AG04450 (cell line): Measurements from ENCODE around the gene BMP7. TPM values are rescaled to one million over a fixed set of nuclear protein-coding genes. Genes with fewer than 3 reads are reported as not detected.

Experiments used
- CTCF ChIA-PET: fragments of 300-600, 350-600 bp; formaldehyde crosslinking; extraction: SDS; loops from one replicate; lab custom pipeline; 2022; ENCODE audit warnings: antibody characterized with exemption, inconsistent platforms; lab: Charles Lee
- POLR2A ChIA-PET: fragments of 350-600 bp; formaldehyde crosslinking; extraction: SDS; loops from one replicate; lab custom pipeline; 2021; ENCODE audit warnings: antibody characterized with exemption, inconsistent platforms; lab: Yijun Ruan, JAX
- DNase-seq: peaks from one replicate; pipeline ENCODE4 v3.0.0-alpha.2; 2011; ENCODE audit warnings: low read depth, low spot score
- H3K27ac ChIP-seq: one replicate; pipeline ENCODE4 v1.5.1; 2012; ENCODE audit warnings: low read depth, low read length, control low read depth
- H3K27me3 ChIP-seq: one replicate; pipeline ENCODE4 v1.6.0; 2012; ENCODE audit warnings: low read length; ENCODE audit not compliant: control insufficient read depth, insufficient read depth
- H3K4me3 ChIP-seq: 2 replicates; pipeline ENCODE4 v1.5.1; 2011; ENCODE audit warnings: mild to moderate bottlenecking, low read depth, low read length, control low read depth
- H3K9me3 ChIP-seq: 2 replicates; pipeline ENCODE4 v1.5.1; 2012; ENCODE audit warnings: low read length; ENCODE audit not compliant: control insufficient read depth, insufficient read depth
- polyA plus RNA-seq: library from polyadenylated mRNA; depleted of rRNA; stranded (reverse); fragments of >200 nt; gene quantifications from 2 replicates; pipeline ENCODE4 v1.2.3, GENCODE V29; 2011
- TF ChIP-seq, protein P1 (sequence below): IDR thresholded peaks from 2 replicates; pipeline ENCODE4 v1.5.1; 2011; ENCODE audit warnings: low read depth, low read length, control low read depth, inconsistent platforms

Gene BMP7
- polyA plus RNA-seq, 1 experiment: not detected

DNA sequence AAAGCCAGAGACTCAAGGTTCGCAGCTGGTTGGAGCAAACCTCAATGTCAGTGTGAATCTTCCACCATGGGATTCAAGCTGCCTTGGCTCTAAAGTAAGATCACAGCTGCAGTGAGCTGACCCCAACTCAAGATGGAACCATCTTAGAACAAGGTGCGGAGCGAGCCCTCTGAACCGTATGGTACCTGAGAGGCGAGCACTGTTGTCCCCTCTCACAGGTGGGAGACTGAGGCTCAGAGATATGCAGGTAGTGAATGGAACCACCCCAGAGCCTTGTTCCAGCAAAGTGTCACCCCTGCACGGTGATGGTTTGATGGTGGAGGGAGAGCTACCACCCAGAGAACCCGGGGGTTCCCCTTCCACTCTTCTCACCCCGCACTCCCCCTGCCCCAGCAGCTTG lies 52.5 kb downstream of the BMP7 start:
- CTCF ChIA-PET: no interaction called here
- no peak for DNase-seq
- Histone ChIP-seq H3K27me3 (no peaks in the 10 kb centered on the region), H3K4me3 (no peak overlapping the region), H3K9me3 (peaks cover 22% of the 10 kb centered on the region), H3K27ac (no peak overlapping the region)
- POLR2A ChIA-PET: no interaction called here
- TF ChIP-seq, protein P1, sequence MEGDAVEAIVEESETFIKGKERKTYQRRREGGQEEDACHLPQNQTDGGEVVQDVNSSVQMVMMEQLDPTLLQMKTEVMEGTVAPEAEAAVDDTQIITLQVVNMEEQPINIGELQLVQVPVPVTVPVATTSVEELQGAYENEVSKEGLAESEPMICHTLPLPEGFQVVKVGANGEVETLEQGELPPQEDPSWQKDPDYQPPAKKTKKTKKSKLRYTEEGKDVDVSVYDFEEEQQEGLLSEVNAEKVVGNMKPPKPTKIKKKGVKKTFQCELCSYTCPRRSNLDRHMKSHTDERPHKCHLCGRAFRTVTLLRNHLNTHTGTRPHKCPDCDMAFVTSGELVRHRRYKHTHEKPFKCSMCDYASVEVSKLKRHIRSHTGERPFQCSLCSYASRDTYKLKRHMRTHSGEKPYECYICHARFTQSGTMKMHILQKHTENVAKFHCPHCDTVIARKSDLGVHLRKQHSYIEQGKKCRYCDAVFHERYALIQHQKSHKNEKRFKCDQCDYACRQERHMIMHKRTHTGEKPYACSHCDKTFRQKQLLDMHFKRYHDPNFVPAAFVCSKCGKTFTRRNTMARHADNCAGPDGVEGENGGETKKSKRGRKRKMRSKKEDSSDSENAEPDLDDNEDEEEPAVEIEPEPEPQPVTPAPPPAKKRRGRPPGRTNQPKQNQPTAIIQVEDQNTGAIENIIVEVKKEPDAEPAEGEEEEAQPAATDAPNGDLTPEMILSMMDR: no peak

DNA sequence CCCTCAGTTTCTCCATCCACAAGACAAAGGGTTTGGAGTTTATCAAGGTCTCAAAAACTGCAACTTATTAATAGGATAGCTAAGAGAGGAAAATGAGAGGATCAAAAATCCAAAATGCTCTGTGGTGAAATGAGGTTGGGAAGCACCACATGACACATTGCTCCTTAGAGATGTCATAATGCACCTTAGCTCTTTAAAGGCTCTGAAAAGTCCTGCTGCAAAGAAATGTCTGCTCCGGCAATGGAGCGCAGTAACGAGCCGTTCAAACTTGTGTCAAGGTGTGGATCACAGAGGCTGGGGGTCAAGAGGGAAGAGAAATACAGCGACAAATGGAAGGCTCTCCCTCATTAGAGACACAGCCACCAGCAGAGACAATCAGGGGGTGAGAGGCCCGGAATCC lies 53.1 kb downstream of the BMP7 start:
- no peak overlapping the region for H3K4me3 ChIP-seq
- H3K27me3 ChIP-seq: no peaks in the 10 kb centered on the region
- DNase-seq: no peak
- H3K27ac ChIP-seq: no peak overlapping the region
- peaks cover 22% of the 10 kb centered on the region; the same call in 1 of the 2 replicates for H3K9me3 ChIP-seq
- CTCF ChIA-PET: no interaction called here
- TF ChIP-seq, protein P1: no peak
- POLR2A ChIA-PET: no interaction called here

DNA sequence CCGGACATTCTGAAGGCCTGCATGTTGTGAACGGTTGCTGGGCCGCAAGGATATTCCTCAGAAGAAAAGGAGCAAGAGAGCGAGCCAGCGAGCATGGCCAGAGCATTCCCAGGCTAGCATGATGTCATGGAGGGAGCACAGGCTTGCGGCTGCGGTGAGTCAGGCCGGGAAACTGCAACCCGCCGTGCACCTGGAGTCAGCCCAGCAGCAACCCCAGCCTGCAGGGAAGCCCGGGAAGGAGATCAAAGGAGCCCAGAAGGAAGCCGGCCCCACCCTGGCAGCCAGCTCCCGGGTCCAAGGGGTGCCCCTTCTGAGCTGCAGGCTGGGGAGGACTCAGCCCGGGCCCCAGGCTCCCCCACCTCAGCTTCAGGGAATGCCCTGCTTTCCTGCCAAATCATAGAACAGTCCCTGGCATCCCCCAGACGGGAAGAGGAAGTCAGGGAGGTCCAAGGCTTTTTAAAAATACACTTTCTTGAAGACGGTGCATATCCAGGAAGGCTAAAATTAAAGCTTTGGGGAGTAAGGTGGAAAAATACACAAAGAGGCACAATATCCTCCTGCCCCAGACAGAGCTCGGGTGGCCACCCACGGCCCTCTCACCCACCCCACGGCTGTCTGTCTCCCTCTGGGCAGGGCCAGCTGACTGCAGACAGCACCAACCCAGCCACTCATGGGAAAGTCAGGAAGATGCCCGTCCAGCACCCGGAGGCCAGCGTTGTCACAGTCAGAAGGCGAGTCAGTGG lies 53.7 kb downstream of the BMP7 start:
- POLR2A ChIA-PET: no interaction called here
- Histone ChIP-seq H3K9me3 (peaks cover 22% of the 10 kb centered on the region; the same call in 1 of the 2 replicates), H3K27me3 (no peaks in the 10 kb centered on the region), H3K4me3 (no peak overlapping the region), H3K27ac (no peak overlapping the region)
- CTCF ChIA-PET: no interaction called here
- peak; percentile 44 for DNase-seq
- TF ChIP-seq, protein P1: no peak

DNA sequence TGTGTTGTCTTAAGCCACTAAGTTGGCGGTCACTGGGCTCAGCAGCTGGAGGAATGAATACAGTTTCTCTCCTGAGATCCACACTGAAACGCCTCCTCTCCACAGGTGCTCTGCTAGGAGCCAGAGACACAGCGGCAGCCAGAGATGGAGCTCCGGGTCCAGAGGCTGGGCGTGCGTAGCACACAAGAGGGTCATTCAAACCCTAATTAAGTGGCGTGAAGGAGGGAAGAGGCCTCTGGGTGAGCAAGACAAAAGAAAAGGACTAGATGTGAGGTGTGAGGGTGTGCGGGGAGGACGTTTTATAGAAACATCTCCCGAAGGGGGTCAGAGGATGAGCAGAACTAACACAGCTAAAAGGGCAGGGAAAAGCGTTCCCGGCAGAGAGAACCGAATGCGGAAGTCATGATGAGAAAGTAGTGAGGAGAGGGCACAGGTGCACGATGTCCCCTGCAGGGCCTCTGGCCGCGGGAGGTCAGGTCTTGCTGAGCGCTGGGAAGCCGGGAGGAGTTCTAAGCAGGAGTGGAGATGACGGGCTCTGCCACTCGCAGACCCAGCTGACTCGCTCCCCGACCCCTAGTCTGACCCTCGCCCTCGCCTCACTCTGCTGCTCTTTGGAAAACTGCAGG lies 54.4 kb downstream of the BMP7 start:
- Histone ChIP-seq H3K27me3 (no peaks in the 10 kb centered on the region), H3K27ac (no peak overlapping the region), H3K9me3 (peaks cover 24% of the 10 kb centered on the region; the same call in 1 of the 2 replicates), H3K4me3 (no peak overlapping the region)
- POLR2A ChIA-PET: no interaction called here
- no peak for DNase-seq
- CTCF ChIA-PET: no interaction called here
- TF ChIP-seq, protein P1: no peak

DNA sequence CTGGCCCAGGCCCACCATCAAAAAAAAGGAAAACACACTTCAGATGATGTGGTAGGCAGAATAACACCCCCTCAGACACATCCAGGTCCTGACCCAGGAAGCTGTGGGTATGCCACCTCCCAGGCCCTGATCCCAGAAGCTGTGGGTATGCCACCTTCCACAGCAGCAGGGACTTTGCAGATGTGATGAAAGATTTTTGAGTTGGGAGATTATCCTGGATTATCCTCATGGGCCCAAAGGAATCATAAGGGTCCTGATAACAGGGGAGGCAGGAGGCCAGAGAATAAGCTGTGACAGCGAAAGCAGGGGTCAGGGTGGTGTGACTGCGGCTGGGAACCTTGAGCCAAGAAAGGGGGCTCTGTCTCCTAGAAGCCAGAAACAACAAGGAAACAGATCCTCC lies 55.0 kb downstream of the BMP7 start:
- CTCF ChIA-PET: no interaction called here

More for the DNA sequence above, 55.0 kb downstream of the BMP7 start:
- Histone ChIP-seq H3K27me3 (no peaks in the 10 kb centered on the region), H3K9me3 (peaks cover 23% of the 10 kb centered on the region; the same call in 1 of the 2 replicates), H3K4me3 (no peak overlapping the region), H3K27ac (no peak overlapping the region)
- DNase-seq: no peak
- POLR2A ChIA-PET: no interaction called here
- TF ChIP-seq, protein P1: no peak
